NCI-H510A treated with DMSO at 0.1 percent for 48 hours (cell line): ENCODE results near the gene TRAF1.
"Not testable (repeated sequence)": the region's sequence is repeated elsewhere in the genome, so short reads cannot be mapped to it uniquely, and the experiment has no call there.

Source experiments
- DNase-seq: peaks from one replicate; lab custom pipeline; 2025; lab: John Stamatoyannopoulos, UW

Gene TRAF1

GRCh38 chr9:120926397-120926928 is at the start of gene TRAF1:
TSS of gene TRAF1 (minus strand) at chr9:120926796. CDS start at chr9:120926075, 721 bp downstream.
- no peak for DNase-seq

DNA sequence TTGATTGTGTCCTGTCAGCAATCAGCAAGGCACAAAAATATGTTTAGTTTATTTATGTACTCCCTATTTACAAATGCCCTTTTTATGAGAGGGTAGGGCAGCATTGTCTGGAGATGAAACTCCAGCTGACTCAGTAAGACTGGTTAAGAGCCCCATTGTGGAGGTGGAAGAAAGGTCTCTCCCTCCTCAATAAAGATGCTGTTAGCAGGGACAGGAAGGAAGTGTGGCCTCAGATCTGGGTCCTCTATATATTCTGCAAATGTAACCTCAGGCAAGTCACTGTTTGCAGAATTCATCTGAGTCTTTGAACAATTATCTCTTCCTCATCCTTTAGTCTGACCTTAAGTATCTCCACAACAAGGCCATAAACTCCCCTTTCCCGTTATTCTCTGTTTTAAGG is 48.3 kb upstream of the TRAF1 start:
- DNase-seq = no peak

GRCh38 chr9:120974181-120974580 is 47.6 kb upstream of the TRAF1 start:
- DNase-seq = no peak

GRCh38 chr9:120971938-120972337 is 45.3 kb upstream of the TRAF1 start:
- no peak for DNase-seq

- DNase-seq = not testable (repeated sequence)
Observed at GRCh38 chr9:120971471-120971870, 44.9 kb upstream of the TRAF1 start.

DNA sequence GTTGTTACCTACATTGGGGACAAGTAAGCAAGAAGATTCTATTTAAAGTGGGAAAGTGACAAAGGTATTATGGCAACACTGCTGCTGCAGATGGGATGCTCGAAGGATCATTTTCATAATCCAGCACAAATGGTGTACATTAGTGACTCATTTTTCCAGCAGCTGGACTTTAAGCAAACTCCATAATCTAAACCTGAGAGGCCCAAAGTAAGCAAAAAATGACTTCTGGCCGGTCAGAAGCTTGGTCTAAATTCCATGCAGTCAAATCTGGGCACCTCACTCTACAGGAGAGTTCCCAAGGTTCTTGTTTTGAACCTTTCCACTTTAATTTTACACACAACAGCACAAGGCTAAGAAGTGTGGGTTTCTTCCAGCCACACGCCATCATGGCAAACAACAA is 43.6 kb upstream of the TRAF1 start:
- DNase-seq = no peak

- no peak for DNase-seq
Observed at GRCh38 chr9:120966013-120966369, 39.4 kb upstream of the TRAF1 start.

DNA sequence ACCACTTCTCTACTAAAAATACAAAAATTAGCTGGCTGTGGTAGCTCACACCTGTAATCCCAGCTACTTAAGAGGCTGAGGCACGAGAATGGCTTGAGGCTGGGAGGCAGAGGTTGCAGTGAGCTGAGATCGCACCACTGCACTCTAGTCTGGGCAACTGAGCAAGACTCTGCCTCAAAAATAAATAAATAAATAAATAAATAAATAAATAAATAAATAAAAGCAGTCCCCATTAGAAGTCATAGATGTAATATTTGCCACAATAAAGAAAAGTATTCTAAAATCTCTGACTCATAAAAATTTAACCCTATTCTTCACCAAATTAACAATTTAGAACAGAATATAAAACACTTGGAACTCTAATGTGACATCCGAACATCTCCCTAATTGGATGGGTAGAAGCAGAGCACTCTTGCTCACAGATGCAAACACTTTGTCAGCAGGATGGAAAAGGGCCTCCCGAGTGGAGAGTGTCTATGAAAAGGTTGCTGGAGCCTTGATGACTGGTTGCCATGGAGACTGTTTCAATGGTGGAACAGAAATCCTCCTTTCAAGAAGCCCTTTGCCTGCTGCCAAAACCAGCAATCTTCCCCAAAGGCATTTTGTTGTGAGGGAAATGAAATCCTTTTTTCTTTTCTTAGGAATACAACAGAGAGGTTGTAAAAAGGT is 38.9 kb upstream of the TRAF1 start:
- no peak for DNase-seq

DNA sequence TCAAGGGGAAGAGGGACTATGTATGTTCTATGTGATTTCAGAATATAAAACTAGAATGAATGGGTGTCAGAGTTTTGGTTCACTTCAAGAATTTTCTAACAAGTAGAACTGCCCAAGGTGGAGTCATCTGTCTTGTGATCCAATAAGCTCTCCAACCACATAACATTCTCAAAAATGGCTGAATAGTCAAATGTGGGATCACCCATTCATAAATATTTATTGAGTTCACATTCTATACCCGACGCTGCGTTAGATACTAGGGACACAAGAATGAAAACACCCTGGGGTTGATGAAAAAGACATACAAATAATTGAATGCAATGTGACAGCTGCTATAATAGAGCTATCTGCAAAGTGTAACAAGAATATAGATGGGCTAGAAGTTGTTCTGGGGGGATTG is 35.3 kb upstream of the TRAF1 start:
- no peak for DNase-seq

- no peak for DNase-seq
Observed at GRCh38 chr9:120960001-120960400, 33.4 kb upstream of the TRAF1 start.

GRCh38 chr9:120956862-120957261 is 30.3 kb upstream of the TRAF1 start:
- no peak for DNase-seq

DNA sequence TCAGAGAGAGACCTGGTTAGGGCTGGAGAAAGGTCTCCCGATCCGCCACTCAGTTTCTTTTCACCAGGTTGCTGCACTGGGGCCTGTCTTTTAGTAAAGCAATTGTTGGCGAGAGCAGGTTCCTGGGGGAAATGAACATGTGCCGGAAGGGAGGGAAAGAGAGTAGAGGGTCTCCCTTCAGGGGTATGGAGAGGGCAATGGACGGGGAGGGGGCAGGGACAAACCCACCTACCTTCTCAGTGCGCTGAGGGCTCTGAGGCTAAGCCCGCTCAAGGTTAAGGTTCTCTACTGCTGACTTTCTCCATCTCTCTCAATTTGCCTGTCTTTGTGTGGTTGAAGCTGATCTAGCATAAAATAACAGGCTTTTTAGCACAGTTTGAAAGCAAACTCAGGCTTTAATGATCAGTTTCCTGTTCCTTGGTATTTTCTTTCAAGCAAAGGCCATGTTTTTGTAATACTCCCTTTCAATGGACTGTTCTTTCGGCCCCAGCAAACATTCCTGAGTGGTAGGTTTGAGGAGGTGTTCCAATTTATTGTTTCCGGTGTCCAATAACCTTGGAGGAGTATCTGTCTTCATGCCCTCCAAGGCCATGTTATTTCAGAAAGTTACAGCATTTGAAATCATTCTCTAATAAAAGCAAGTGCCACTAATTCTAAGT is 25.5 kb upstream of the TRAF1 start:
- DNase-seq = no peak

- no peak for DNase-seq
Observed at GRCh38 chr9:120950421-120951388, 24.1 kb upstream of the TRAF1 start.

GRCh38 chr9:120949290-120949689 is 22.7 kb upstream of the TRAF1 start:
- no peak for DNase-seq

DNA sequence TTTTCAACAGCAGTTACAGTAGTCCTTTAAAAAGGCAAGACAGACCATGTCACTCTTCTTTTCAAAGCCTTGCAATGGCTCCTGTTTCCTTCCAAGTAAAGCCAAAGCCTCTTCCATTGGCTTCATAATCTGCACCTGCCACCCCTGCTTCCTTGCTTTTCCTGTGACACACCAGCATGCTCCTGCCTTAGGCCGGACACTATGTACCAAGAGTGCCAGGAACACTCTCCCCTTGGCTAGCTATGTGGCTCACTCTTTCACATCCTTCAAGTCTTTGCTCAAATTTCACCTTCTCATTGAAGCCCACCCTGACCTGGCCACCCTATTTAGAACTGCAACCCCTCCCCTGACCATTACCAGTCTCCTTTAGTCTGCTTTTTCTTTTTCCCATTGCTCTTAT is 22.2 kb upstream of the TRAF1 start:
- DNase-seq = no peak

DNA sequence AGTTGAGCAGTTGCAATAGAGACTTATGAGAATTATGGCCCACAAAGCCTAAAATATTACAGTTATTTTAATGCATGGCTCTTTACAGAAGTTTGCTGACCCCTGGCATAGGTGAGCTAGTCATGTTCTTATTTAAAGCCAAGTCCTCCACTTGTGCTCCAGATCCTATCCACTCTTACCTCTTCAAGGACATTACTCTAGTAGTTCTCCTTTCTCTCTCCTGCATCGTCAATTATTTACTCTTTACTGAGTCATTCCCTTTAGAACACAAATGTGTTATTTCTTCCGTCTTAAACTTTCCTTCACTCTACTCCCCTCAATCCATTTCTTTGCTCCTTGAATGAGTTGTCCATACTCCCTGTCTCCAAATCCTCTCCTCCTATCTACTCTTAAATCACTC is 20.6 kb upstream of the TRAF1 start:
- no peak for DNase-seq

DNA sequence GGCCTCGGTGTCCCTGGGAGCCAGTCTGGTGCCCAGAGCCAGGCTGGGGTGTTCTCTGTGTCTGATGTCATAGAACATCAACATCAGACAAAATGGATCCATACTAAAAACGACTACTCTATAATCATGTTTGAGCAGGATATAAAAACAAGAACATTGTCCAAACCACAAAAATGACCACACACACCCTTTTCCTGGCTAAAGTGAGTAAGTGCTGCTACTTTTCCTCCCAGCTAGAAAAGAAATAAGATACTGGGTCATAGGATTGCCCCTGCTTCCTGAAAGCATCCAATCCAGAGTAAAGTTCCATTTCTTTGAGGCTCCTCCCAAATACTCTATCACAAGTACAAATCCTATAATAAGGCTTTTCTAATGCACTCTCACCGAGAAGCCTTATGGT is 19.7 kb upstream of the TRAF1 start:
- no peak for DNase-seq

DNA sequence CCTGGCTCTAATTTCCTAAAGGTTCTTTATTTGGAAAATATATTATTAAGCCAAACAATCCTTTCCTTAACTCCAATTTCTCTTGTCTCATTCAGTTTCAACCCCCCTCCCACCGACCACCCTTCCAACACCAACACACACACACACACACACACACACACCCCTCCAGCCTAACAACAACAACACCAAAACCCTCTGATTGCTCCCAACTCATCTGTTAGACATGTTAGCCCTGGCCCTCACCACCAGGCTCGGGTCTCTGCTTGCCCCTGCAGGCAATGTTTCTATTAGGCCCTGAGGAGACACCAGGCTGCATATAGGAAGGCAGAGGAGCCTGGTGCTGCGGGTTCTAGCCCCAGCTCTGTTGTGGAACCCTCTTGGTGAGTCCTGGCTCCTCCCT is 18.4 kb upstream of the TRAF1 start:
- no peak for DNase-seq

GRCh38 chr9:120944434-120944843 is 17.8 kb upstream of the TRAF1 start:
- DNase-seq = no peak

DNA sequence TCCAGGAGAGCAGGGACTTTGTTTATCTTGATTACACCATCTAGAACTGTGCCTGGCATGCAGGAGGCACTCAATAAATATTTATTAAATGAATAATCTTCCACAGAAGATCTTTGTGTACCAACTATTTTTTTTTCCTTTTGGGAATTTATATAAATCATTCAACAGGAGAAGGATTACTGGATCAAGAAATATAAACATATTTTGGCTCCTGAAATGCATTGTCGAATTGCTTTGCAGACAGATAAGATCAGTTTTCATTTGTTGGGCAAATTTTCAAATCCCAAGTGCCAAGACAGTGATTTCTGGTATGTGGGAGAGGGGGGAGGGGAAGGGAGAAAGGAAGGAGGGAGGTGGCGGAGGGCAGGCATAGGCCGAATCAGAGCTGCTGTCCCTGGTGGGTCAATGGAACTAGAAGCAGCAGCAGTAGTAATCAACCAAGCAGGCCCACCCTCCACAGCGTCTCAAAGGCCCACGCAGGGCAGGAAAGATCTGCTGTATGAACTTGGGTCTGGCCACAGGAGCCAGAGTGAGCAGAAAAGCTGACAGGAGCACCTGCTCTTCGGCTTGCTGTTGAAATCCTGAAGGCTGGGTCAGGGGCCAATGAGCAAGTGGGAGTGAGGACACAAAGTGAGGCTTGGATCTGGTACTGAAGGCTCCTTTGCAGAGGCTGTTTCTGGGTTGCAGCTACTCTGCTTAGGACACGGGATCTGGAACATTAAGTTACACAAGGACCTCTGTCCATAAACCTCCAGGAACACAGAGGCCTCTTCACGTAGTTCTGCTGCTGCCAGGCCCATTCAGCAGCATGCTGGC is 15.8 kb upstream of the TRAF1 start:
- no peak for DNase-seq

DNA sequence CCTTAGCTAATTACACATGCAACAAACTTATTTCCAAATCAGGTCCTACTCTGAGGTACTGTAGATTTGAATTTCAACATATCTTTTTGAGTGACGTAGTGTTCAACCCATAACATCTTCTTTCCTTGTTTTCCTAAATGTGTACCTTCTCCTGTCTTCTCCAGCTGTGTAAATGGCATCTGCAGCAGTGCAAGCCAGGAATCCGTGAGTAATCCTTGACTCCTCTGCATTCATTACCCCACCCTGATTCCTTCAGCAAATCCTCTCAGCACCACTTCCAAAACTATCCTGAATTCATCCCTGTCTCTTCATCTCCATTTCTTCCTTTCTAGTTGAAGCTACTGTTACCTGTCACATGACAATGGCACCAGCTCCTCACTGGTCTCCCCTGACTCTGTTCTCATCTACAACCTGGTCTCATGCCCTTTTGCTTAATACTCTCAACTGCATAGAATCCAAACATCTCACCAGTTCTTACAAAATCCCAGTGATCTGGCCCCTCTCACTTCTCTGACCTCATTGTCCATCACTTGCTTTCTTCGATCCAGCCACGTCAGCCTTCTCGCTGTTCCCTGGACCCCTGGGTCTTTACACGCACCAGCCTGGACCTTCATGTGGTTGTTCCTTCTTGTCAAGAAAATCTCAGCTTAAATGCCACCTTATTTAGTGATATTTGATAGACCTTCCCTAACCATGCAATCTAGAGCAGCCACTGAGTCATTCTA is 14.6 kb upstream of the TRAF1 start:
- DNase-seq = no peak
